Right kidney (tissue), 9 donors: ENCODE measurements around the gene OR1S1.
"Not testable (repeated sequence)": the region's sequence is repeated elsewhere in the genome, so short reads cannot be mapped to it uniquely, and the experiment has no call there.

Experiments
- DNase-seq: peaks from one replicate; pipeline ENCODE4 v3.0.0-alpha.2; 2016
- long read RNA-seq, 8 donors: transcript quantifications; one replicate each; lab custom pipeline, GENCODE V29; 2026

OR1S1 gene
- long read RNA-seq, donor 1: 0 reads
- long read RNA-seq, donor 2: 0 reads
- long read RNA-seq, donor 3: 0 reads
- long read RNA-seq, donor 4: 0 reads
- long read RNA-seq, donor 5: 0 reads
- long read RNA-seq, donor 6: 0 reads
- long read RNA-seq, donor 7: 0 reads
- long read RNA-seq, donor 8: 0 reads

DNA sequence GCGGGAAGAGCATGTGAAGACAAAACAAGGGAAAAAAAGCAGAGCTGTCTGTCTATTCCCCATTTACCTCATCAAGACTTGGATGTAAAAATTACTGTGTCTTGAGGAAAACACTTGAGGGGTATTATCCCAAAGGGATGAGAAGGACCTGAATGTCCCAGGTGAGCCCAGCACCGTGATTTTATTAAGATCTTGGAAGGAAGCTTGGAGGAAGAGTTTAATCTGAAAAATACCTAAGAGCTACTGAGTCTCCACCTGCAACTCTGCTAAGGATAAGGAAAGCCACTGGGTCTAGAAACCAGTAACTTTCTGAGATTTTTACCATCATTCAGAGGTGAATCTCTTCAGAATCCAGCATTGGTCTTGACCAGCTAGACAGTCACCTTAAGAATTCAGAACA, at the start of gene OR1S1:
Gene OR1S1, plus strand, starts transcription at position 301 of the 400 bp plus-strand sequence.
- DNase-seq: not testable (repeated sequence)

GRCh38 chr11:58164389-58164788, 48.1 kb upstream of the OR1S1 start:
- no peak for DNase-seq

- no peak for DNase-seq
Measured at GRCh38 chr11:58164990-58165389, 47.5 kb upstream of the OR1S1 start.

DNA sequence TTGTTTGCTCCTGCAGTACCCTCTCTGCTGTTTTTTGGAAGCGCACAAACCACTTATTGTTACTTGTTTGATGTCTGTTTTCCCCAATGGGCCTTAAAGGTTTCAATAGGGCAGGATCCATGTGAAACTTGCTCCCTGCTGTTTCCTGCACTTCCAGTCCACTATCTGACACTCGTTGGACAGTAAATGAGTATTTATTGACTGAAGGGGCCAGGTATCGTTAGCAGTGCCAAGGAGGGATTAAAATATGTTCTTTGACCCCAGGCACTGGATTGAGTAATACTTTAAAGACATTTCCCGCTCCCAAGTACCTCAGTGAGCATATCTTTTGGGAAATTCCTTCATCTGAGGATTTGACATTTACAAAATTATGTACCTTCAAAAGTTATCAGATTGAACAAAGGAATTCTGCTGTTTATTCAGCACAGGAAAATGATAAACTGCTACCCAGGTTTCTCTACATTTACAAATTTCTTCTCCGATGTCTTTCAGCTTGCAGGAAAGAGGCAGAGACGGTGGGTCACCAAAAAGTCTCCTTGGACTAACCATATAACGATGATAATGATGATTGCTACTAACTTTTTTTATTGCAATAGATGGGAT, 46.9 kb upstream of the OR1S1 start:
- no peak for DNase-seq

GRCh38 chr11:58177409-58178054, 35.0 kb upstream of the OR1S1 start:
- no peak for DNase-seq

GRCh38 chr11:58178444-58178843, 34.1 kb upstream of the OR1S1 start:
- no peak for DNase-seq

DNA sequence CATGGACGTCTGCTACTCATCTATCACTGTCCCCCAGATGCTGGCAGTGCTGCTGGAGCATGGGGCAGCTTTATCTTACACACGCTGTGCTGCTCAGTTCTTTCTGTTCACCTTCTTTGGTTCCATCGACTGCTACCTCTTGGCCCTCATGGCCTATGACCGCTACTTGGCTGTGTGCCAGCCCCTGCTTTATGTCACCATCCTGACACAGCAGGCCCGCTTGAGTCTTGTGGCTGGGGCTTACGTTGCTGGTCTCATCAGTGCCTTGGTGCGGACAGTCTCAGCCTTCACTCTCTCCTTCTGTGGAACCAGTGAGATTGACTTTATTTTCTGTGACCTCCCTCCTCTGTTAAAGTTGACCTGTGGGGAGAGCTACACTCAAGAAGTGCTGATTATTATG, 32.9 kb upstream of the OR1S1 start:
- DNase-seq: no peak

GRCh38 chr11:58186938-58187337, 25.6 kb upstream of the OR1S1 start:
- no peak for DNase-seq

- DNase-seq: no peak
Measured at GRCh38 chr11:58188770-58189169, 23.8 kb upstream of the OR1S1 start, which contains the start of gene OR9Q2. Gene OR9Q2 (plus strand): TSS chr11:58189070. CDS start chr11:58190491, 1,421 bp downstream.

- no peak for DNase-seq
Measured at GRCh38 chr11:58192229-58192628, 20.3 kb upstream of the OR1S1 start.

DNA sequence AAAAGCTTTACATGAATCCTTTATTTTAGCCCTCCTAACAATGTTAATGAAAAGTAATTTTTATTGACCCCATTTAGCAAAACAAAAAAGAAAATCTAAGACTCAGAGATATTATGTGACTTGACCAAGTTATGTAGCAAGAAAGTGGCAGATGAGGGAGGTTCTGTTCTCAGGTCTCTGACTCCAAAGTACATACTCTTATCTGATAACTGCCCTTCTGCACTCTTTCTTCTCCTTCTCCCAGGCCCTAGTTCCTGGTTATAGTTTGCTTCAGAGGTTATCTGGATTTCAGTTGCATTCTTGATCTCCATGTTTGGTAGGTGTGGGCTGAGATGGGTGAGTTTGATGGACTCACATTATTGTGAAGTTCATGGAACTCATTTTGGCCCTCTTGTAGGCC, 19.1 kb upstream of the OR1S1 start:
- no peak for DNase-seq

GRCh38 chr11:58195939-58196338, 16.6 kb upstream of the OR1S1 start:
- DNase-seq: no peak

DNA sequence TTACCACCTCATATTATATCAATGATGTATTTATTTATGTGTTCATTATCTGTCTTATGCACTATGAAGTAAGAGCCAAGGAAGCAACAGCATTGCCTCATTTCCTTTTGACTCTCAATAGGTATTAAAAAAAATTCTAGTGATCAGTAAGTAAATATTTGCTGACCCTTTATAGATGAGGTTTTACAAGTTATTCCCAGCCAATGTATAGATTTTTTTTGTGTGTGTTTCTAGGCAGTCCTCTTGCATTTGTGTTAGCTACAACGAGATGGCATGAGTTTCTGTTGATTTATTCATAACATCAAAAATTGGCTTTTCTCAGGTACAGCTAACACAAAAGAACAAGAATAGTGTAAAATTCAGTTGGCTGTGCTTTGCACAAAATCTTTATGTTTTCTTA, 13.2 kb upstream of the OR1S1 start:
- DNase-seq: no peak

- no peak for DNase-seq
Measured at GRCh38 chr11:58204042-58204441, 8.5 kb upstream of the OR1S1 start, which contains the start of gene OR1S2. Gene OR1S2 (minus strand): TSS chr11:58204142. CDS start chr11:58204142, 0 bp downstream.

DNA sequence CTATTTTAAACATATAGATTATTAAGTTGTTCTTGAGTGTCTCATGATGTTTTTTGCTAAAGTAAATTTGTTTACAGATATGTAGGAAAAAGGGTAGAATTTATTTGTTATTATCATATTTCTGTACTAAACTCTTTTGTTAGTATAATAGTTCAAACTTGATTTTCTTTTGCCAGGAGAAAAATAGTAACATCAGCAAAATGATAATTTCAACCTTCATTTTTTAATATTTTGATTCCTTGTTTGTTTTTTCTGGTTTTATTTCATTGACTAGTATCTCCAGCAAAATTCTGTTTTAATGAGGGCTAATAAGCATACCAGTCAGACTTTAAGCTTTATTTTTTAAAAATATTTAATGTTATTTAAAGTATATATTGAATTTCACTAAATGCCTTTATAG, 4.0 kb downstream of the OR1S1 start:
- DNase-seq: no peak

DNA sequence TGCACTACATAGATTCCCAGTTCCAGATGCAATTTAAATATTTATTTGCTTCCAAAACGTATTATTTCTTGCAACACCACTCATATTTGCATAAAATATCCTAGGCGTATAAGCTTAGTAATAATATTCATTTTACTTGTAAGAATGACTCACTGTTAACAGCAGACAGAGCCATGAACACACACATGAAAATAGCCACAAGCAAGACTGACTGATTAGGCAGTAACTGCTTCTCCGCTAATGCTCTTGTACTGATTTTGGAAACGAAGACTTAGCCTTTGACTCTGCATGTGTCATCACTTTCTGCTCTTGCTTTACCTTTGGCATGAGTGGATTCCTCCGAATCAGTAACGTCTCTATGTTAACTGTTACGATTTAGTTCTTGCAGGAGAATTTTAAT, 10.2 kb downstream of the OR1S1 start:
- no peak for DNase-seq

GRCh38 chr11:58227956-58228615, 15.6 kb downstream of the OR1S1 start:
- DNase-seq: no peak

DNA sequence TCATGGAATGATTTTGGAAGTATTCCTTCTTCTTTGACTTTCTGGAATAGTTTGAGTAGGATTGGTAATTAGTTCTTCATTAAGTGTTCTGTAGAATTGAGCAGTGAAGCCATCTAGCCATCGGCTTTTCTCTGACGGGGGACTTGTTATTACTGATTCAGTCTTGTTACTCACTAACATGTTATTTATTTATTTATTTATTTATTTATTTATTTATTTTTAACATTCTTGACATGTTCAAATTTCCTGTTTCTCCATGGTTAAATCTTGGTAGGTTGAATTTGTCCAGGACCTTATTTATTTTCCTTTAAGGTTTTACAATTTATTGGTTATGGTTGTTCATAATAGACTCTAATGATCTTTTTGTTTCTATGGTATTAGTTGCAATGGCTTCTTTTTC, 31.4 kb downstream of the OR1S1 start:
- DNase-seq: no peak

- no peak for DNase-seq
Measured at GRCh38 chr11:58254936-58255335, 42.4 kb downstream of the OR1S1 start.

GRCh38 chr11:58259983-58260382, 47.5 kb downstream of the OR1S1 start:
- DNase-seq: no peak
